Muscle of leg (tissue), 11 donors: ENCODE data around the gene HDGF. TPM values are rescaled to one million over a fixed set of nuclear protein-coding genes. Genes with fewer than 3 reads are reported as not detected.

Experiments
- DNase-seq: peaks from one replicate; pipeline ENCODE4 v3.0.0; 2013
- H3K27ac ChIP-seq: one replicate; pipeline ENCODE4 v1.5.1; 2013; ENCODE audit warnings: mild to moderate bottlenecking, low read length, control low read depth
- H3K27me3 ChIP-seq: one replicate; pipeline ENCODE4 v1.6.1; 2013; ENCODE audit warnings: low read length; ENCODE audit not compliant: control insufficient read depth, insufficient read depth
- H3K36me3 ChIP-seq: one replicate; pipeline ENCODE4 v1.6.1; 2013; ENCODE audit warnings: low read length; ENCODE audit not compliant: control insufficient read depth, insufficient read depth
- H3K4me1 ChIP-seq: one replicate; pipeline ENCODE4 v1.6.1; 2013; ENCODE audit warnings: low read length; ENCODE audit not compliant: control insufficient read depth, insufficient read depth
- H3K4me3 ChIP-seq: one replicate; pipeline ENCODE4 v1.5.1; 2013; ENCODE audit warnings: low read length, control low read depth
- H3K9me3 ChIP-seq: replicated peaks from 2 replicates; pipeline ENCODE4 v1.6.1; 2013; ENCODE audit warnings: low read depth, low read length; ENCODE audit not compliant: control insufficient read depth
- WGBS: methylation state at CpG from one replicate; pipeline ENCODE4 v1.1.5; 2013; ENCODE audit warnings: missing lambda C conversion rate; ENCODE audit not compliant: insufficient coverage; 5-methylcytosine and 5-hydroxymethylcytosine counted together
- polyA plus RNA-seq, 8 donors: library from polyadenylated mRNA; unstranded; fragments of 120-200 nt; gene quantifications; one replicate each; pipeline versions ENCODE4 v1.2.1 to v1.2.3, GENCODE V29; 2013; ENCODE audit warnings: inconsistent platforms in 1 of 8, low replicate concordance in 1 of 8; ENCODE audit not compliant: insufficient read length in 8 of 8, insufficient read depth in 1 of 8
- total RNA-seq: library from RNA; stranded (reverse); fragments of 120-200 nt; gene quantifications from one replicate; pipeline ENCODE4 v1.2.4, GENCODE V29; 2013

The HDGF gene
- total and polyA plus RNA-seq, 9 donors = 123 to 184 (median 163) TPM

DNA sequence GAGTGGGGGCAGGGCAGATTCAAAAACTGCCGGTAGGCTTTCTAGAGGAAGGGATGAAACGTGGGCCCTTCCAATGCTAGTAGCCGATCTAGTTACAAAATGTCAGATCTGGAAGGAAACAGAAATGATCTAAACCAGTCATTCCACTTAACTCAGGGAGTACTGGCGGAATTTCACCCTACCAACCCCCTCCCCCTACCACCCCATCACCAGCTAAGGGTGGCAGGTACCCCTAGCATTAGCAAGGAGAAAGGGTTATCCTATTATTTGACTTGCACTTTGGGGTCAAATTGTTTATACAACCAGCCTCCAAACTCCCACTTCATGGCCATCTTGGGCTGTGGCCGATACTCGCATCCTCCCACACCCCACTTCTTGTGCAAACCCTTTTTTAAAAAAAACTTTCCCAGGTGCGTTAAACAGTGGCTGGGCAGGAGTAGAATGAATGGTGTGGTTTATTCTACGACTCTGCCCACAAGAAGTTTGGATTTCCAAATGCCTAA, 9.9 kb downstream of the HDGF start:
- DNase-seq = no peak
- Histone ChIP-seq H3K9me3 (no peaks in the 10 kb centered on the region), H3K27ac (peak overlapping the region; percentile 90), H3K4me1 (peaks cover 26% of the 10 kb centered on the region), H3K36me3 (peaks cover 64% of the 10 kb centered on the region), H3K4me3 (peak overlapping the region; percentile 26), H3K27me3 (no peaks in the 10 kb centered on the region)
- WGBS = no CpG with 5 or more reads among the region's 8 CpGs

DNA sequence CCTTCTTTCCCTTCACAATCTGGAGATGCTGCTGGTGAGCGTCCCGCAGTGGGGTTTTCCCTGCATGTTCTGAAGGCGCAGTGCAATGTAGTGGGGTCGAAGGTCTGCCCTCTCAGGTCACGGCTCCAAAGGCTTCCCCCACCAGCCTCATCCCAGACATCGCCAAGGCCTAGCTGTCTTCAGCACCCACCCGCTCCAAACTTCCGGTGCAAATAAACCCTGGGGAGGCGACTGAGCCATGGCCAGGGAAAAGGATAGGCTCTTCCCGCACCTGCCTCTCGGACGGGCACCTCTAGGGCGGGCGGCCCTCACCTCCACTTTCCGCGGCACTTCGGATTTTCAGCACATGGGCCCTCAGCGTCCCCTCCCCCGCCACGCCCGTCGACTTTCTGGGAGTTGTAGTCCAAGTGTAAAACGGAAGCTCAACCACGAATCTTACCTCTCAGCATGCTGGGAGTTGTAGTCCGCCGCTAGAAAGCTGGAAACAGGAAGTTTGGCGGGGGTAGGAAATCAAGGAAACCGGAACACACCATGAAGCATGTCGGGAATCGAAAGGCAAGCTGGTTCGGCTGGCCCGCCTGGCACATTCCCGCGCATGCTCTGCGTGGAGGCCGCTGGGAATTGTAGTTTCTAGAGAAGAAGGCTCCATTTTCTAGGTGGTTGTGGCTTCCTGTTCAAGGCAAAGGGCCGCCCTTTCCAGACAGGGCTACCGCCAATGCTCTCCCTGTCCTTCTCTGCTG, 10.6 kb downstream of the HDGF start, which contains the start of gene MRPL24:
Gene MRPL24, minus strand, starts transcription at position 348 of the 740 bp plus-strand sequence. CDS start 2,384 bp downstream, outside the sequence.
- Histone ChIP-seq H3K27ac (peak within 1 kb of the TSS; percentile 90), H3K9me3 (no peaks in the 10 kb centered on the region), H3K36me3 (peaks cover 69% of the 10 kb centered on the region), H3K4me3 (peak within 1 kb of the TSS; percentile 74), H3K27me3 (no peaks in the 10 kb centered on the region), H3K4me1 (peaks cover 20% of the 10 kb centered on the region)
- DNase-seq = peak; percentile 100
- 0% methylated on average over 21 of the region's 38 CpGs for WGBS

DNA sequence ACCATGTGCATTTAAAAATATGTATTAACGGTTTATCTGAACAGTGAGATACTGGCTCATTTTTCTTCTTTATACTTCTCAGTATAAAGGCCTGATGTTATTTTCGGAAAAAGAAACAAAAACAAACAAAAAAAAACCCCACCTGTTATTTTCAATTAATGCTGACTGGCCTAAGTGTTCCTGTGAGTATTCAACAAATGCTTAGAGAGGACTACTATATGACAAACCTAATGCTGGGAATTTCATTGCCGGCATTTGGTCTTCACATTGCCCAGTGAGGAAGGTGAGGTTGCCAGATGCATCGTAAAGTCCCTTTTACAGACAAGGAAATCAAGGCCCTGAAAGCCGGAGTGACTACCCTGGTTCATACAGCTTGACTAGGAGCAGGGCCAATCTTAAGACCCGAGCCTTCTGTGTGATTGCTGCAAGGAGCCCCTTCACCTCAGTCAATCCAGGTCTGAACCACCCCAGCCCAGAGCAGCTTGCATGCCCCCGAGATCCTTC, 11.2 kb downstream of the HDGF start:
- 0% methylated on average over 2 of the region's 7 CpGs for WGBS
- DNase-seq = no peak
- Histone ChIP-seq H3K9me3 (no peaks in the 10 kb centered on the region), H3K27me3 (no peaks in the 10 kb centered on the region), H3K36me3 (peaks cover 70% of the 10 kb centered on the region), H3K27ac (peak overlapping the region; percentile 72), H3K4me3 (peak overlapping the region; percentile 74), H3K4me1 (peaks cover 14% of the 10 kb centered on the region)

DNA sequence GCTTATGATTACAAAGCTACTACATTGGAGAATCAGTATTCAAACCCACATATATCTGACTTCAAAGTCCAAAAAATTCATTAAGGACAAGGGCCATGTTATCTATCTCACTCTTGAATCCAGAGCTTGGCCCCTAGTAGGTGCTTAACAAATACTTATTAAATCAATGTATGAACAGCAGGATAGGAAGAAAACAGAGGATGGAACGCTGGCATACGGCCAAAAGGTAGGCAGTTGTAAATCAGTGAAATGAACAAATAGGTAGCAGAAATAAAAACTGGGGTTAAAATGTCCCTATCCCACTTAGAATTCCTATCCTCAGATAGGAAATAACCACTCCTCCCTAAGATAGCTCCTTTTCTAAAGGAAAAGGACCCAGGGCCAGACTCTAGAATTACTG, 12.6 kb downstream of the HDGF start:
- Histone ChIP-seq H3K4me3 (no peak overlapping the region), H3K27me3 (no peaks in the 10 kb centered on the region), H3K27ac (no peak overlapping the region), H3K36me3 (peaks cover 62% of the 10 kb centered on the region), H3K4me1 (peaks cover 13% of the 10 kb centered on the region), H3K9me3 (no peaks in the 10 kb centered on the region)
- no peak for DNase-seq
- WGBS = no CpG with 5 or more reads among the region's 2 CpGs

DNA sequence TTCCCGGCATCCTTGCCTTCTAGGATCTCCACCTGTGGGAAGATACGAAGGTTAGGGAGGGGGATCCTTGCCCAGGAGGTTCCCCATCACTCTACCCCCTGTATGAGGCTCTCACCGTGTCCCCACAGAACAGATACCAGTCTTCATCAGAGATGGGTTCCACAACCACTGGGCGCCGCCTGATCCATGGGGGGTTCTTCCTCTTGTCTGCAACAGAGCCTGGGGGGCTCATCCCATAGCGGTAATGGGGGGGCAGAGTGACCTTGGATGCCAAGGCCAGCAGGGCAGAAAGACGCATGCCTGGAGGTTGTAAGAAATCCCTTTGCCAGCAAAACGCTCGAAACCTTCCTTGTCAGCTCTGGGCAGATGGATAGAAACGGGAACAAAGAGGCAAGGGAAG, 13.1 kb downstream of the HDGF start:
- WGBS = 96% methylated on average over 4 of the region's 10 CpGs
- Histone ChIP-seq H3K36me3 (peaks cover 61% of the 10 kb centered on the region), H3K9me3 (no peaks in the 10 kb centered on the region)

DNA sequence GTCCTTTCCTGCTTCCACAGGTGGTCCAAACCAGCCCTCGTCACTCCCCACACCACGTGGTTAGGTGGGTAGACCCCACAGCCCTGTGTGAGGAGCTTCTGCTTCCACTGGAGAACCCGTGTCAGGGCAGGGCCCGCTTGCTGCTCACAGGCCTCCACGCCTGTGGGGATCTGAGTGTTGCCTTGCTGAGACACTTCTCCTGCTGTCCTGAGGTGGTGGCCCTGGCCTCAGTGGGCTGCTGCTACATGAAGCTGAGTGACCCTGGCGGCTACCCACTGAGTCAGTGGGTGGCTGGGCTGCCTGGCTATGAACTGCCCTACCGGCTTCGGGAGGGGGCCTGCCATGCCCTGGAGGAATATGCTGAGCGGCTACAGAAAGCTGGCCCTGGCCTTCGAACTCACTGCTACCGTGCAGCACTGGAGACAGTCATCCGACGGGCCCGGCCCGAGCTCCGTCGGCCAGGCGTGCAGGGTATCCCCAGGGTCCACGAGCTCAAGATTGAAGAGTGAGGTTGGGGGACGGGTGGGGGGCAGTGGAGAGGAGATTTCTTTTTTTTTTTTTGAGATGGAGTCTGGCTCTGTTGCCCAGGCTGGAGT, 17.4 kb downstream of the HDGF start:
- 93% methylated on average over 18 of the region's 20 CpGs for WGBS
- Histone ChIP-seq H3K36me3 (peaks cover 50% of the 10 kb centered on the region), H3K27me3 (no peaks in the 10 kb centered on the region), H3K9me3 (no peaks in the 10 kb centered on the region), H3K27ac (no peak overlapping the region), H3K4me3 (no peak overlapping the region), H3K4me1 (peaks cover 7% of the 10 kb centered on the region)
- no peak for DNase-seq

More for the DNA sequence above, 13.1 kb downstream of the HDGF start:
- DNase-seq = no peak
- Histone ChIP-seq H3K27ac (no peak overlapping the region), H3K4me1 (peaks cover 13% of the 10 kb centered on the region), H3K27me3 (no peaks in the 10 kb centered on the region), H3K4me3 (no peak overlapping the region)

DNA sequence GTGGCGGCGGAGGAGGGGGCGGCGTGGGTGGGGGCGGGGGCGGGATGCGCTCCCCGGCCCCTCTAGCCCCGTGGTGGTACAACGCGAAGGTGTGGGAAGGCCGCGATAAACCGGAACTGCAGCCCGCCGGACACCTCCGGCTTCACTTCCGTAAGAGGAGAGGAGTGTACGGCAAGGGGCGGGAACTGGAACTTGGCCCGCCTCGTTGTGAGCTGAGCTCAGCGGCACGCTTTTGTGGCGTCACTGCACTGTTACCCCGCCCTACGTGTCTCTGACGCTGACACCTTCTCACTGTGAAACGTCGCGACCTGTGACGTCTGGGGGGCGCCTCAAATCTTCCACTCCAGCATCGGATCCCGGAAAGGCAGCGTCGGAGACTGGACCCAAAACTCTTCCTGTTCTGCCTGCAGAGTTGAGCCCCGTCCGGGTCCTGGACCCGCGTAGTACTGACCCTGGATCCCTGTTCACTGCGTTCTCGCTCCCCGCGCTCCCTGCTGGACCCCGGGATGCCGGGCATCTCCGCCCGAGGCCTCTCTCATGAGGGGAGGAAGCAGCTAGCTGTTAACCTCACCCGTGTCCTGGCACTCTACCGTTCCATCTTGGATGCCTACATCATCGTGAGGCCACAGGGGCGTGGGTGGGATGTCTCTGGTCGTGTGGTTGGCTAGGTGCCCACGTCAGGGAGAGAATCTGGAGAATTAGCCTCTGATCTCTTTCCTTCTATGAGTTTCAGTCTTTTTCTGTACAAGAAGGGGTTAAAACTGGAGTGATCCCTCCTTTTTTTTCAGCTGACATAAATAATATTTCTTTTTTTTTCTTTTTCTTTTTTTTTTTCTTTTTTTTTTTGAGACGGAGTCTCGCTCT, 22.6 kb downstream of the HDGF start, which contains the start of gene ISG20L2:
Gene ISG20L2, minus strand, starts transcription at position 168 of the 864 bp plus-strand sequence. CDS start 1,114 bp downstream, outside the sequence.
- Histone ChIP-seq H3K9me3 (no peaks in the 10 kb centered on the region), H3K36me3 (peaks cover 34% of the 10 kb centered on the region), H3K4me3 (peak within 1 kb of the TSS; percentile 92), H3K27me3 (no peaks in the 10 kb centered on the region), H3K27ac (peak within 1 kb of the TSS; percentile 99), H3K4me1 (peaks cover 37% of the 10 kb centered on the region)
- WGBS = under 1% methylated on average over 30 of the region's 57 CpGs
- peak; percentile 99 for DNase-seq

DNA sequence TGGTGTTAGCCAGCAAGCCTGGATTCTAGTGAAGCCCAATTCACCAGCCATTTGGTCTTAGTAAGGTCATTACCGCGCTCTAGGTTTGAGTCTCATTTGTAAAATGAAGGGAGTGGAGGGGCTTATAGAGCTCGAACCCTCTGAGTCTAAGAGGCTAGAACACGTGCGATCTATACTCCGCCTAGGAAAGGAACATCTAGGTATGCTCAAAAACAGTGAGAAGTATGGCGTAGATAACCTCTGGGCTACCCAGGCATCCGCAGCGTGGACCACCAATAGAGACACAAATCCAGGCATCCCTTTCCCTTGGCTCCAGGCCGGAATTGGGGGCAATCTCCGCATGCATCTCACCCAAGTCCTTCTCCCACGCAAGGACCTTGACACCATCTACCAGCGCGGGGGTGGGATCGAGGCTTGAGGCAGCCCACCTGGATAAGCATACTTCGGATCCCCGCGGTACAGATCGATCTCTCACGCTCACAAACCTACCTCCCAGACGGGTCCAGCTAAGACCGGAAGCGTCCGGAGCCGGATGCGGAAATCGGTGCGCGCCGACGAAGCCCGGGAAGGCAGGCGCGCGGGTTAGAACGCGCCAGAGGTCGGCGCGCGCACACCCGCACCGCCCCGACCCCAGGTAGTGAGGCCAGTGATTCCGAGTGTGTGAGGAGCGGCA, 23.4 kb downstream of the HDGF start, which contains the start of gene METTL25B:
Gene METTL25B, plus strand, starts transcription at position 544 of the 673 bp plus-strand sequence. CDS start 636 bp downstream, outside the sequence.
- WGBS = 0% methylated on average over 30 of the region's 46 CpGs
- DNase-seq = peak; percentile 91
- Histone ChIP-seq H3K4me3 (peak within 1 kb of the TSS; percentile 92), H3K27me3 (no peaks in the 10 kb centered on the region), H3K9me3 (no peaks in the 10 kb centered on the region), H3K4me1 (peaks cover 37% of the 10 kb centered on the region), H3K27ac (peak within 1 kb of the TSS; percentile 99), H3K36me3 (peaks cover 35% of the 10 kb centered on the region)

DNA sequence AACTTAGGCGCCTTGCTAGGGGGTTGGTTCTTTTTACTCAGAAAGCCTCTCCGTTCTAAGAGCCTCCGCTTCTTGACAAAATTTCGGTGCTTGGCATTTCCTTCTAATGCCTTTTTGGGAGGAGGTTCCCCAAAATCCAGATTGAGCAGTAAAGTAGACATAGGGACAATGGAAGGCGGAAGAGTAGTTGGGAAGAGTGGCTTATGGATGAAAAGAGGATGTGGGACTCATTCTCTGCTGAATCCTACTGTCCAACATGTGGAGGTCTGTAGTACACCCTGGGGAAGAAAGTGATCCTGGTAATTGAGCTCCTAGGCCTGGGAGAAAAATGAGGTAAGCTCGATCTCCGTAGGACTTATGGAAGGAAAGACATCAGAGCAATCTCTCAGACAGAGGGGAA, 24.0 kb downstream of the HDGF start:
- Histone ChIP-seq H3K4me1 (peaks cover 37% of the 10 kb centered on the region), H3K27ac (peak overlapping the region; percentile 99)

More for the DNA sequence above, 24.0 kb downstream of the HDGF start:
- H3K36me3 ChIP-seq = peaks cover 35% of the 10 kb centered on the region
- H3K27me3 ChIP-seq = no peaks in the 10 kb centered on the region
- 44% methylated on average over 6 of the region's 7 CpGs for WGBS
- no peak for DNase-seq
- no peaks in the 10 kb centered on the region for H3K9me3 ChIP-seq
- peak overlapping the region; percentile 92 for H3K4me3 ChIP-seq
